Keratinocyte (primary cell): Measurements from ENCODE around the gene SETBP1.

Source experiments
- CTCF ChIP-seq, 3 experiments: IDR thresholded peaks in 1 of 3; conservative IDR thresholded peaks in 1 of 3; optimal IDR thresholded peaks in 1 of 3; 2 replicates in 2 of 3; 3 replicates in 1 of 3; pipeline versions ENCODE3 to v1.5.1; 2011; ENCODE audit warnings: low read length in 3 of 3, mild to moderate bottlenecking in 3 of 3, moderate library complexity in 2 of 3, control low read depth in 1 of 3, inconsistent platforms in 1 of 3; ENCODE audit not compliant: insufficient read depth in 2 of 3; ENCODE audit errors: extremely low read depth in 1 of 3
- EZH2 ChIP-seq: IDR thresholded peaks from one replicate; pipeline ENCODE4 v1.6.1; 2012; ENCODE audit warnings: inconsistent platforms, mild to moderate bottlenecking, low read length, moderate library complexity

DNA sequence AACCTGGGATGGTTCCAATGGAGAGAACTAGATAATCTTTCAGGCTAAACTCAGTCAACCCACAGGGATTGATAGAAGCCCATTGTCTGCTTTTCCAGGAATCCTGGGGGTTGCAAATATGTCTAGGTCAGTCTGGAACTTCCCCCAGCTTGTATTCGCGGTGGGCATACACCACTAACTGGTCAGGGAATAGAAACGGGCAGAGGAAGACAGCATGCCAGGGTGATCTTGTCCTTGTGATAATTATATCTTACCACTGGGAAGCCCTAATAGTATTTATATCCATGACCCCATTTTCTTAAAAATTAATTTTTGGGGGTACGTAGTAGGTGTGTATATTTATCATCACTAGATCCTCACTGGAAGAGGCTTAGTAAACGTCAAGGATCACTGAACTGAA is 101.9 kb downstream of the SETBP1 start:
- TF ChIP-seq CTCF (optimal IDR thresholded peaks at IDR 0.05 in 1 of 3, IDR thresholded peaks at IDR 0.05 in 1 of 3, conservative IDR thresholded peaks at IDR 0.05 in 1 of 3; ENCODE audit: extremely low read depth in 1 of 3, insufficient read depth in 2 of 3, low read length in 3 of 3), result no peak
- TF ChIP-seq EZH2, result no peak
